ENCODE results near the gene SYT13.

Gene SYT13

DNA sequence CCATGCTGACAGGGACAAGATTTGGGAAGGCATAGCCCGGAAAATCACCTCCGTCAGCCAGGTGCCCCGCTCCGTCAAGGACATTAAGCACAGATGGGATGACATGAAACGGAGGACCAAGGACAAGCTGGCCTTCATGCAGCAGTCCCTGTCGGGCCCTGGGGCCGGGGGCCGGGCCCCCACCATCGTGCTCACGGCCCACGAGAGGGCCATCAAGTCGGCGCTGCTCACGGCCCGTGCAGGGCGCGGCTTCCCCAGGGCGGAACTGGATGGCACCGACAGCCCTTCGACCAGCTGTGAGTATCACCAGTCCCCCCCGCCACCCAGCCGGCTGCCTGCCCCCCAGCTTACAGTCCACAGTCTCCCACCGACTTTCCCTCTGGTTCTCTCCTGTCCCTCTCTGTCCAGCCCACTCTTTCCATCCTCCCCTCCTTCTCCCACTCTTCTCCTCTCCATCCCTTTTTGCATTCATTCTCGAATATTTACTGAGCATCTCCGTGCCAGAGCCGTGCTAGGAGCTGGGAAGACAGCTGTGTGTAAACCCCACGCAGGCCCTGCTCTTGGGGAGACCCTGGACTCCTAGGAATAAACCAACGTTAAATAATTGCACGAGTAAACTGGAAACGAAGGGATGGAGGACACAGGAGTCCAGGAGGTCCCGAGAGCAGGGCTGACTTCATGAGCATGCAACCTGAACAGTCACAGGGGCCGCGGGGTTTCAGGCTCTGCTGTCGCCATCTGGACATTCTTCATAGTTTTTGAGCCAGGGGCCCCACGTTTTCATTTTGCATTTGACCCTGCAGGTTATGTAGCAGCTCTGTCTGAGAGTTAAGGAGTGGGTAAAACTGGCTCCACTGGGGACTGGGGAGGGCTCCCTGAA is 76.9 kb downstream of the SYT13 start:
- no peak for ATAC-seq

DNA sequence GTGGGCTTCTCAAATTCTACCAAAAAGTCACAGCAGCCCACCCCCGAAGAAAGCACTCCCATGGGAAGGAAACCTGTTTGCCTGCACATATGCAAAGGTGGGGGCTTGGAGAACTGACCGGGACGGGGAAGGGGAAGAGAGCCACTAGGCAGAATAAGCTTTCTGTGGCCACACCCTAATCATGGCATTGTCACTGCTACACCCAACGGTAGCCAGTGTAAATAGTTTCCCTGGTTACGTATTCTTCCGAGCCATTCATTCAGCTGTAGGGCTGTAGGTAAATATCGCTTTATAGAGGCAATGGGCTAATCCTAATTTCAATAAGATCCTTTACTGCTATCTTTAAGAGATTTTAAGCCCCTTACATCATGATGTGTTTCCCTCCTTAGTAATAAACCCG is 78.0 kb downstream of the SYT13 start:
- no peak for ATAC-seq
- TF ChIP-seq BACH2 (CRISPR knock-in tag; IDR thresholded peaks at IDR 0.05; ENCODE audit: borderline replicate concordance) (no peak), ARNTL (CRISPR knock-in tag; IDR thresholded peaks at IDR 0.05; ENCODE audit: borderline replicate concordance, low read depth) (no peak), SNAI2 (CRISPR knock-in tag; IDR thresholded peaks at IDR 0.05) (no peak), GLIS3 (CRISPR knock-in tag; IDR thresholded peaks at IDR 0.05) (no peak)
- TF ChIP-seq, protein P1, sequence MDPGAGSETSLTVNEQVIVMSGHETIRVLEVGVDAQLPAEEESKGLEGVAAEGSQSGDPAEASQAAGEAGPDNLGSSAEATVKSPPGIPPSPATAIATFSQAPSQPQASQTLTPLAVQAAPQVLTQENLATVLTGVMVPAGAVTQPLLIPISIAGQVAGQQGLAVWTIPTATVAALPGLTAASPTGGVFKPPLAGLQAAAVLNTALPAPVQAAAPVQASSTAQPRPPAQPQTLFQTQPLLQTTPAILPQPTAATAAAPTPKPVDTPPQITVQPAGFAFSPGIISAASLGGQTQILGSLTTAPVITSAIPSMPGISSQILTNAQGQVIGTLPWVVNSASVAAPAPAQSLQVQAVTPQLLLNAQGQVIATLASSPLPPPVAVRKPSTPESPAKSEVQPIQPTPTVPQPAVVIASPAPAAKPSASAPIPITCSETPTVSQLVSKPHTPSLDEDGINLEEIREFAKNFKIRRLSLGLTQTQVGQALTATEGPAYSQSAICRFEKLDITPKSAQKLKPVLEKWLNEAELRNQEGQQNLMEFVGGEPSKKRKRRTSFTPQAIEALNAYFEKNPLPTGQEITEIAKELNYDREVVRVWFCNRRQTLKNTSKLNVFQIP (CRISPR knock-in tag; IDR thresholded peaks at IDR 0.05; ENCODE audit: borderline replicate concordance, low read depth), result no peak

More for the DNA sequence above, 76.9 kb downstream of the SYT13 start:
- no peak for TF ChIP-seq PPARA (CRISPR knock-in tag; IDR thresholded peaks at IDR 0.05; ENCODE audit: borderline replicate concordance)
- TF ChIP-seq, protein P2, sequence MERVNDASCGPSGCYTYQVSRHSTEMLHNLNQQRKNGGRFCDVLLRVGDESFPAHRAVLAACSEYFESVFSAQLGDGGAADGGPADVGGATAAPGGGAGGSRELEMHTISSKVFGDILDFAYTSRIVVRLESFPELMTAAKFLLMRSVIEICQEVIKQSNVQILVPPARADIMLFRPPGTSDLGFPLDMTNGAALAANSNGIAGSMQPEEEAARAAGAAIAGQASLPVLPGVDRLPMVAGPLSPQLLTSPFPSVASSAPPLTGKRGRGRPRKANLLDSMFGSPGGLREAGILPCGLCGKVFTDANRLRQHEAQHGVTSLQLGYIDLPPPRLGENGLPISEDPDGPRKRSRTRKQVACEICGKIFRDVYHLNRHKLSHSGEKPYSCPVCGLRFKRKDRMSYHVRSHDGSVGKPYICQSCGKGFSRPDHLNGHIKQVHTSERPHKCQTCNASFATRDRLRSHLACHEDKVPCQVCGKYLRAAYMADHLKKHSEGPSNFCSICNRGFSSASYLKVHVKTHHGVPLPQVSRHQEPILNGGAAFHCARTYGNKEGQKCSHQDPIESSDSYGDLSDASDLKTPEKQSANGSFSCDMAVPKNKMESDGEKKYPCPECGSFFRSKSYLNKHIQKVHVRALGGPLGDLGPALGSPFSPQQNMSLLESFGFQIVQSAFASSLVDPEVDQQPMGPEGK (CRISPR knock-in tag; IDR thresholded peaks at IDR 0.05; ENCODE audit: borderline replicate concordance), result no peak
- no peak for TF ChIP-seq CSDC2 (CRISPR knock-in tag; IDR thresholded peaks at IDR 0.05)
- no peak for TF ChIP-seq ZNF70 (CRISPR knock-in tag; IDR thresholded peaks at IDR 0.05)
- TF ChIP-seq BACH2 (CRISPR knock-in tag; IDR thresholded peaks at IDR 0.05; ENCODE audit: borderline replicate concordance), result no peak
- no peak for TF ChIP-seq ISL1 (CRISPR knock-in tag; IDR thresholded peaks at IDR 0.05)
- TF ChIP-seq, protein P1 (CRISPR knock-in tag; IDR thresholded peaks at IDR 0.05; ENCODE audit: borderline replicate concordance, low read depth), result no peak
- no peak for TF ChIP-seq ZC3H10 (CRISPR knock-in tag; IDR thresholded peaks at IDR 0.05)
- TF ChIP-seq ZFP3 (CRISPR knock-in tag; IDR thresholded peaks at IDR 0.05), result no peak
- TF ChIP-seq, protein P3, sequence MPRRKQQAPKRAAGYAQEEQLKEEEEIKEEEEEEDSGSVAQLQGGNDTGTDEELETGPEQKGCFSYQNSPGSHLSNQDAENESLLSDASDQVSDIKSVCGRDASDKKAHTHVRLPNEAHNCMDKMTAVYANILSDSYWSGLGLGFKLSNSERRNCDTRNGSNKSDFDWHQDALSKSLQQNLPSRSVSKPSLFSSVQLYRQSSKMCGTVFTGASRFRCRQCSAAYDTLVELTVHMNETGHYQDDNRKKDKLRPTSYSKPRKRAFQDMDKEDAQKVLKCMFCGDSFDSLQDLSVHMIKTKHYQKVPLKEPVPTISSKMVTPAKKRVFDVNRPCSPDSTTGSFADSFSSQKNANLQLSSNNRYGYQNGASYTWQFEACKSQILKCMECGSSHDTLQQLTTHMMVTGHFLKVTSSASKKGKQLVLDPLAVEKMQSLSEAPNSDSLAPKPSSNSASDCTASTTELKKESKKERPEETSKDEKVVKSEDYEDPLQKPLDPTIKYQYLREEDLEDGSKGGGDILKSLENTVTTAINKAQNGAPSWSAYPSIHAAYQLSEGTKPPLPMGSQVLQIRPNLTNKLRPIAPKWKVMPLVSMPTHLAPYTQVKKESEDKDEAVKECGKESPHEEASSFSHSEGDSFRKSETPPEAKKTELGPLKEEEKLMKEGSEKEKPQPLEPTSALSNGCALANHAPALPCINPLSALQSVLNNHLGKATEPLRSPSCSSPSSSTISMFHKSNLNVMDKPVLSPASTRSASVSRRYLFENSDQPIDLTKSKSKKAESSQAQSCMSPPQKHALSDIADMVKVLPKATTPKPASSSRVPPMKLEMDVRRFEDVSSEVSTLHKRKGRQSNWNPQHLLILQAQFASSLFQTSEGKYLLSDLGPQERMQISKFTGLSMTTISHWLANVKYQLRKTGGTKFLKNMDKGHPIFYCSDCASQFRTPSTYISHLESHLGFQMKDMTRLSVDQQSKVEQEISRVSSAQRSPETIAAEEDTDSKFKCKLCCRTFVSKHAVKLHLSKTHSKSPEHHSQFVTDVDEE (CRISPR knock-in tag; IDR thresholded peaks at IDR 0.05), result no peak
- TF ChIP-seq, protein P4, sequence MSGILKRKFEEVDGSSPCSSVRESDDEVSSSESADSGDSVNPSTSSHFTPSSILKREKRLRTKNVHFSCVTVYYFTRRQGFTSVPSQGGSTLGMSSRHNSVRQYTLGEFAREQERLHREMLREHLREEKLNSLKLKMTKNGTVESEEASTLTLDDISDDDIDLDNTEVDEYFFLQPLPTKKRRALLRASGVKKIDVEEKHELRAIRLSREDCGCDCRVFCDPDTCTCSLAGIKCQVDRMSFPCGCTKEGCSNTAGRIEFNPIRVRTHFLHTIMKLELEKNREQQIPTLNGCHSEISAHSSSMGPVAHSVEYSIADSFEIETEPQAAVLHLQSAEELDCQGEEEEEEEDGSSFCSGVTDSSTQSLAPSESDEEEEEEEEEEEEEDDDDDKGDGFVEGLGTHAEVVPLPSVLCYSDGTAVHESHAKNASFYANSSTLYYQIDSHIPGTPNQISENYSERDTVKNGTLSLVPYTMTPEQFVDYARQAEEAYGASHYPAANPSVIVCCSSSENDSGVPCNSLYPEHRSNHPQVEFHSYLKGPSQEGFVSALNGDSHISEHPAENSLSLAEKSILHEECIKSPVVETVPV (CRISPR knock-in tag; IDR thresholded peaks at IDR 0.05), result no peak
- TF ChIP-seq ESRRG (CRISPR knock-in tag; IDR thresholded peaks at IDR 0.05), result no peak
- TF ChIP-seq, protein P5, sequence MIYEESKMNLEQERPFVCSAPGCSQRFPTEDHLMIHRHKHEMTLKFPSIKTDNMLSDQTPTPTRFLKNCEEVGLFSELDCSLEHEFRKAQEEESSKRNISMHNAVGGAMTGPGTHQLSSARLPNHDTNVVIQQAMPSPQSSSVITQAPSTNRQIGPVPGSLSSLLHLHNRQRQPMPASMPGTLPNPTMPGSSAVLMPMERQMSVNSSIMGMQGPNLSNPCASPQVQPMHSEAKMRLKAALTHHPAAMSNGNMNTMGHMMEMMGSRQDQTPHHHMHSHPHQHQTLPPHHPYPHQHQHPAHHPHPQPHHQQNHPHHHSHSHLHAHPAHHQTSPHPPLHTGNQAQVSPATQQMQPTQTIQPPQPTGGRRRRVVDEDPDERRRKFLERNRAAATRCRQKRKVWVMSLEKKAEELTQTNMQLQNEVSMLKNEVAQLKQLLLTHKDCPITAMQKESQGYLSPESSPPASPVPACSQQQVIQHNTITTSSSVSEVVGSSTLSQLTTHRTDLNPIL (CRISPR knock-in tag; IDR thresholded peaks at IDR 0.05; ENCODE audit: low read depth), result no peak
- TF ChIP-seq RARB (CRISPR knock-in tag; IDR thresholded peaks at IDR 0.05), result no peak
- TF ChIP-seq SNAI2 (CRISPR knock-in tag; IDR thresholded peaks at IDR 0.05), result no peak
- no peak for TF ChIP-seq ZNF8 (CRISPR knock-in tag; IDR thresholded peaks at IDR 0.05)
- no peak for TF ChIP-seq ZNF565 (CRISPR knock-in tag; conservative IDR thresholded peaks at IDR 0.05; ENCODE audit: low read depth)

Measured in SK-N-SH treated with all-trans-retinoic acid at 6 μM for 48 hours (cell line).